ENCODE measurements around the gene DSG3. TPM values are rescaled to one million over a fixed set of nuclear protein-coding genes. Genes with fewer than 3 reads are reported as not detected.

DSG3 gene
- total and polyA plus RNA-seq, 12 donors, result 0.04 to 0.17 (median 0.08) TPM; not detected in 9

- no peaks in the 10 kb centered on the region for H3K36me3 ChIP-seq (replicated peaks in 1 of 2)
- TF ChIP-seq CTCF (IDR thresholded peaks at IDR 0.05), result no peak
- TF ChIP-seq POLR2A (IDR thresholded peaks at IDR 0.05), result no peak
- intact Hi-C loops (cut with DNase I), result no loop called here
- no peaks in the 10 kb centered on the region for H3K4me1 ChIP-seq (replicated peaks in 1 of 2)
- no peak overlapping the region for H3K4me3 ChIP-seq
- H3K9me3 ChIP-seq (replicated peaks in 1 of 3), result no peaks in the 10 kb centered on the region
- peak in 1 of 7 donors; percentile 23 for DNase-seq
- H3K27me3 ChIP-seq, result peaks cover 9% of the 10 kb centered on the region
- WGBS, 4 donors, result 73 to 88% (median 84%) methylated on average over 9 of the region's 9 CpGs
- H3K27ac ChIP-seq, result no peak overlapping the region
Observed at GRCh38 chr18:31487246-31488015, 39.9 kb downstream of the DSG3 start.

GRCh38 chr18:31489311-31489710 is 41.8 kb downstream of the DSG3 start:
- no peaks in the 10 kb centered on the region for H3K36me3 ChIP-seq (replicated peaks in 1 of 2)
- H3K4me3 ChIP-seq, result no peak overlapping the region
- intact Hi-C loops (cut with DNase I), result no loop called here
- TF ChIP-seq POLR2A (IDR thresholded peaks at IDR 0.05) (no peak), CTCF (IDR thresholded peaks at IDR 0.05) (no peak)
- H3K27me3 ChIP-seq, result peaks cover 9% of the 10 kb centered on the region
- 80 to 96% (median 86%) methylated on average over 1 of the region's 1 CpG for WGBS, 4 donors
- H3K4me1 ChIP-seq (replicated peaks in 1 of 2), result no peaks in the 10 kb centered on the region
- H3K9me3 ChIP-seq (replicated peaks in 1 of 3), result no peaks in the 10 kb centered on the region
- H3K27ac ChIP-seq, result no peak overlapping the region
- DNase-seq, result no peak

GRCh38 chr18:31490387-31490786 is 42.8 kb downstream of the DSG3 start:
- intact Hi-C loops (cut with DNase I), result no loop called here
- TF ChIP-seq CTCF (IDR thresholded peaks at IDR 0.05) (no peak), POLR2A (IDR thresholded peaks at IDR 0.05) (no peak)
- H3K27me3 ChIP-seq, result peaks cover 8% of the 10 kb centered on the region
- DNase-seq, result no peak
- H3K4me3 ChIP-seq, result no peak overlapping the region
- no peak overlapping the region for H3K27ac ChIP-seq
- H3K36me3 ChIP-seq (replicated peaks in 1 of 2), result no peaks in the 10 kb centered on the region
- no peaks in the 10 kb centered on the region for H3K9me3 ChIP-seq (replicated peaks in 1 of 3)
- 81 to 92% (median 87%) methylated on average over 1 of the region's 1 CpG for WGBS, 4 donors
- H3K4me1 ChIP-seq (replicated peaks in 1 of 2), result no peaks in the 10 kb centered on the region

- Histone ChIP-seq H3K36me3 (replicated peaks in 1 of 2) (no peaks in the 10 kb centered on the region), H3K27me3 (peaks cover 5% of the 10 kb centered on the region), H3K4me3 (no peak overlapping the region), H3K9me3 (replicated peaks in 1 of 3) (no peaks in the 10 kb centered on the region), H3K27ac (no peak overlapping the region), H3K4me1 (replicated peaks in 1 of 2) (no peaks in the 10 kb centered on the region)
- DNase-seq, result no peak
- intact Hi-C loops (cut with DNase I), result no loop called here
- TF ChIP-seq CTCF (IDR thresholded peaks at IDR 0.05), result no peak
- no peak for TF ChIP-seq POLR2A (IDR thresholded peaks at IDR 0.05)
Observed at GRCh38 chr18:31490833-31491232, 43.3 kb downstream of the DSG3 start.

All from adrenal gland (tissue), 12 donors.